Osteocyte (in vitro differentiated cells): Measurements from ENCODE around the gene C19orf53. TPM values are rescaled to one million over a fixed set of nuclear protein-coding genes. Genes with fewer than 3 reads are reported as not detected.
A peak's percentile ranks its signal among the peaks of the same experiment; 100 is the strongest.

Experiments
- DNase-seq: peaks from one replicate; pipeline ENCODE4 v3.0.0; 2021; ENCODE audit warnings: mixed read lengths; ENCODE audit not compliant: unreplicated experiment; ENCODE audit errors: extremely low spot score
- H3K27ac Mint-ChIP-seq: one replicate; pipeline ENCODE4 v1.8.0; 2021; ENCODE audit warnings: mild to moderate bottlenecking, mixed read lengths; ENCODE audit not compliant: unreplicated experiment
- H3K27me3 Mint-ChIP-seq: one replicate; pipeline ENCODE4 v1.8.0; 2021; ENCODE audit warnings: mixed read lengths; ENCODE audit not compliant: unreplicated experiment
- H3K36me3 Mint-ChIP-seq: one replicate; pipeline ENCODE4 v1.8.0; 2021; ENCODE audit warnings: mixed read lengths; ENCODE audit not compliant: unreplicated experiment
- H3K4me1 Mint-ChIP-seq: one replicate; pipeline ENCODE4 v1.8.0; 2021; ENCODE audit warnings: mixed read lengths; ENCODE audit not compliant: unreplicated experiment
- H3K4me3 Mint-ChIP-seq: one replicate; pipeline ENCODE4 v1.8.0; 2021; ENCODE audit warnings: mild to moderate bottlenecking, moderate library complexity, mixed read lengths; ENCODE audit not compliant: unreplicated experiment
- H3K9me3 Mint-ChIP-seq: one replicate; pipeline ENCODE4 v1.8.0; 2021; ENCODE audit warnings: mixed read lengths; ENCODE audit not compliant: unreplicated experiment
- CTCF ChIP-seq: fragments of 200-600 bp; sonication (generic); IDR thresholded peaks from 2 replicates; pipeline ENCODE4 v1.5.0; 2021; ENCODE audit warnings: antibody characterized with exemption, mild to moderate bottlenecking, moderate library complexity
- total RNA-seq: library from RNA; stranded (reverse); gene quantifications from 2 replicates; pipeline ENCODE4 v1.2.1, GENCODE V29; 2021

C19orf53 gene
- total RNA-seq, 1 donor from 2014 or later, result 86.6 TPM

GRCh38 chr19:13796301-13797057, 22.2 kb downstream of the C19orf53 start:
- Mint-ChIP-seq H3K27me3 (no peaks in the 10 kb centered on the region), H3K36me3 (peaks cover 9% of the 10 kb centered on the region), H3K27ac (peak overlapping the region; percentile 75), H3K9me3 (no peaks in the 10 kb centered on the region), H3K4me1 (peaks cover 39% of the 10 kb centered on the region), H3K4me3 (peak overlapping the region; percentile 73)
- peak; percentile 41 for TF ChIP-seq CTCF
- DNase-seq, result peak; percentile 86

- TF ChIP-seq CTCF, result no peak
- DNase-seq, result no peak
- Mint-ChIP-seq H3K4me3 (peak overlapping the region; percentile 73), H3K9me3 (no peaks in the 10 kb centered on the region), H3K4me1 (peaks cover 39% of the 10 kb centered on the region), H3K27me3 (no peaks in the 10 kb centered on the region), H3K27ac (peak overlapping the region; percentile 75), H3K36me3 (peaks cover 9% of the 10 kb centered on the region)
Observed at GRCh38 chr19:13797058-13797440, 22.8 kb downstream of the C19orf53 start.

- TF ChIP-seq CTCF, result no peak
- Mint-ChIP-seq H3K9me3 (no peaks in the 10 kb centered on the region), H3K4me1 (peaks cover 39% of the 10 kb centered on the region), H3K36me3 (peaks cover 11% of the 10 kb centered on the region), H3K27me3 (no peaks in the 10 kb centered on the region), H3K4me3 (no peak overlapping the region), H3K27ac (peak overlapping the region; percentile 71)
- DNase-seq, result no peak
Observed at GRCh38 chr19:13797870-13798269, 23.6 kb downstream of the C19orf53 start.

- no peaks in the 10 kb centered on the region for H3K9me3 Mint-ChIP-seq
- no peak for TF ChIP-seq CTCF
- no peak overlapping the region for H3K4me3 Mint-ChIP-seq
- no peaks in the 10 kb centered on the region for H3K27me3 Mint-ChIP-seq
- DNase-seq, result no peak
- H3K36me3 Mint-ChIP-seq, result peaks cover 13% of the 10 kb centered on the region
- peaks cover 29% of the 10 kb centered on the region for H3K4me1 Mint-ChIP-seq
- H3K27ac Mint-ChIP-seq, result no peak overlapping the region
Observed at GRCh38 chr19:13799669-13800068, 25.4 kb downstream of the C19orf53 start.

- TF ChIP-seq CTCF, result no peak
- H3K27ac Mint-ChIP-seq, result no peak overlapping the region
- H3K36me3 Mint-ChIP-seq, result peaks cover 18% of the 10 kb centered on the region
Observed at GRCh38 chr19:13803038-13803437, 28.8 kb downstream of the C19orf53 start.

More at GRCh38 chr19:13803038-13803437, 28.8 kb downstream of the C19orf53 start:
- Mint-ChIP-seq H3K9me3 (no peaks in the 10 kb centered on the region), H3K27me3 (no peaks in the 10 kb centered on the region), H3K4me3 (no peak overlapping the region), H3K4me1 (peaks cover 5% of the 10 kb centered on the region)
- no peak for DNase-seq
